Osteoblast (primary cell): Measurements from ENCODE around the gene TSPAN17. TPM values are rescaled to one million over a fixed set of nuclear protein-coding genes. Genes with fewer than 3 reads are reported as not detected.

Experiments used
- DNase-seq: peaks from one replicate; pipeline ENCODE4 v3.0.0; 2011; ENCODE audit warnings: low spot score, mixed read lengths; ENCODE audit not compliant: insufficient read length; ENCODE audit errors: missing footprints
- H2AFZ ChIP-seq: 2 replicates; pipeline ENCODE4 v1.6.0; 2011; ENCODE audit warnings: mild to moderate bottlenecking, low read length
- H3K27ac ChIP-seq: 2 replicates; pipeline ENCODE4 v1.5.1; 2011; ENCODE audit warnings: mild to moderate bottlenecking, low read depth, low read length, moderate library complexity
- H3K27me3 ChIP-seq: 2 replicates; pipeline ENCODE4 v1.6.0; 2012; ENCODE audit warnings: mild to moderate bottlenecking, control low read depth, inconsistent platforms, low read length, moderate library complexity; ENCODE audit not compliant: insufficient read depth
- H3K36me3 ChIP-seq: 2 replicates; pipeline ENCODE4 v1.5.1; 2011; ENCODE audit warnings: mild to moderate bottlenecking, low read length, control low read depth, moderate library complexity; ENCODE audit not compliant: insufficient read depth
- H3K4me1 ChIP-seq: 2 replicates; pipeline ENCODE4 v1.5.1; 2011; ENCODE audit warnings: mild to moderate bottlenecking, low read length, control low read depth, moderate library complexity; ENCODE audit not compliant: insufficient read depth
- H3K4me2 ChIP-seq: 2 replicates; pipeline ENCODE4 v1.6.0; 2011; ENCODE audit warnings: mild to moderate bottlenecking, low read length; ENCODE audit not compliant: insufficient read depth
- H3K4me3 ChIP-seq: fragments of 200-600 bp; sonication (generic); 3 replicates; pipeline ENCODE4 v1.5.1; 2012; ENCODE audit warnings: mild to moderate bottlenecking, low read length, inconsistent platforms; ENCODE audit not compliant: insufficient read depth
- H3K79me2 ChIP-seq: 2 replicates; pipeline ENCODE4 v1.6.0; 2012; ENCODE audit warnings: mild to moderate bottlenecking, low read length, control low read depth, inconsistent platforms; ENCODE audit not compliant: insufficient read depth
- H3K9me3 ChIP-seq: 2 replicates; pipeline ENCODE4 v1.5.1; 2011; ENCODE audit warnings: low read depth, low read length, control low read depth
- H4K20me1 ChIP-seq: 2 replicates; pipeline ENCODE4 v1.6.0; 2012; ENCODE audit warnings: mild to moderate bottlenecking, low read length, control low read depth; ENCODE audit not compliant: insufficient read depth
- CTCF ChIP-seq: IDR thresholded peaks from 2 replicates; pipeline ENCODE4 v1.5.1; 2011; ENCODE audit warnings: mild to moderate bottlenecking, low read depth, low read length, moderate library complexity; ENCODE audit errors: extremely low read depth
- total RNA-seq: library from RNA; depleted of rRNA; stranded (reverse); fragments of >200 nt; gene quantifications from 2 replicates; pipeline ENCODE4 v1.2.3, GENCODE V29; 2012

TSPAN17 gene
- total RNA-seq, 1 donor = 26.1 TPM

- Histone ChIP-seq H4K20me1 (no peaks in the 10 kb centered on the region), H3K9me3 (no peaks in the 10 kb centered on the region), H3K36me3 (no peaks in the 10 kb centered on the region), H3K4me2 (no peak overlapping the region), H2AFZ (no peak overlapping the region), H3K27ac (no peak overlapping the region), H3K27me3 (peaks cover 33% of the 10 kb centered on the region), H3K79me2 (no peaks in the 10 kb centered on the region), H3K4me1 (no peaks in the 10 kb centered on the region), H3K4me3 (no peak overlapping the region)
- no peak for TF ChIP-seq CTCF
- no peak for DNase-seq
Observed at GRCh38 chr5:176638437-176638836, 8.8 kb upstream of the TSPAN17 start.

DNA sequence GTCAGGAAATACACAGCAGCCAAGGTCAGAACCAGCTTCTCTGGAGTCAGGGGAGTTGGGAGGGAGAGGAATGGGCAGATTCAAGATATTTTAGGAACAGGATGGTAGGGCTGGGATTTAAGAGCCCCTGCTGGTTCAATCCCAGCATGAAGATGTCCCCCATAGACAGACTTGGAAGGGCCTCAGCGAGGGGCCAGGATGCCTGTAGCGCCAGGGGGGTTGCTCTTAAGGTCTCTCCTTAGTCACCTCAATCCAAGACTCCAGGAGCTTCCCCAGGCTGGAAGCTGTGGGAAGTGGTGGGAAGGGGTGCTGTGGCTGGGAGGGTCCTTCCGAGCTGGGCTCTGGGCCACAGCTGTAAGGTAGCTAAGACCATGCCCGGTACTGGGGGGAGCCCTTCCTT is 8.1 kb upstream of the TSPAN17 start:
- Histone ChIP-seq H2AFZ (no peak overlapping the region), H3K4me2 (no peak overlapping the region), H3K36me3 (no peaks in the 10 kb centered on the region), H3K27ac (no peak overlapping the region), H3K27me3 (peaks cover 26% of the 10 kb centered on the region), H3K4me3 (no peak overlapping the region), H3K9me3 (no peaks in the 10 kb centered on the region), H3K4me1 (no peaks in the 10 kb centered on the region), H3K79me2 (no peaks in the 10 kb centered on the region), H4K20me1 (no peaks in the 10 kb centered on the region)
- no peak for TF ChIP-seq CTCF
- no peak for DNase-seq

GRCh38 chr5:176639981-176640380 is 7.3 kb upstream of the TSPAN17 start:
- H4K20me1 ChIP-seq = no peaks in the 10 kb centered on the region
- TF ChIP-seq CTCF = no peak
- H3K27me3 ChIP-seq = peaks cover 22% of the 10 kb centered on the region
- H3K79me2 ChIP-seq = no peaks in the 10 kb centered on the region
- H3K9me3 ChIP-seq = no peaks in the 10 kb centered on the region
- no peak overlapping the region for H2AFZ ChIP-seq
- H3K36me3 ChIP-seq = no peaks in the 10 kb centered on the region
- no peak overlapping the region for H3K27ac ChIP-seq
- no peak for DNase-seq
- H3K4me3 ChIP-seq = no peak overlapping the region
- no peaks in the 10 kb centered on the region for H3K4me1 ChIP-seq
- H3K4me2 ChIP-seq = no peak overlapping the region

- no peaks in the 10 kb centered on the region for H3K36me3 ChIP-seq
- H3K4me3 ChIP-seq = no peak overlapping the region
- no peaks in the 10 kb centered on the region for H4K20me1 ChIP-seq
- no peaks in the 10 kb centered on the region for H3K4me1 ChIP-seq
- no peak overlapping the region for H3K27ac ChIP-seq
- peaks cover 15% of the 10 kb centered on the region for H3K27me3 ChIP-seq
- no peak overlapping the region for H3K4me2 ChIP-seq
- H3K79me2 ChIP-seq = no peaks in the 10 kb centered on the region
- TF ChIP-seq CTCF = no peak
- no peak for DNase-seq
- H2AFZ ChIP-seq = no peak overlapping the region
- no peaks in the 10 kb centered on the region for H3K9me3 ChIP-seq
Observed at GRCh38 chr5:176640616-176641015, 6.7 kb upstream of the TSPAN17 start.
